Measurements from ENCODE around the gene NOS1AP. TPM values are rescaled to one million over a fixed set of nuclear protein-coding genes. Genes with fewer than 3 reads are reported as not detected.

NOS1AP gene
- total RNA-seq, 1 donor from 2014 or later, result 4.1 TPM

DNA sequence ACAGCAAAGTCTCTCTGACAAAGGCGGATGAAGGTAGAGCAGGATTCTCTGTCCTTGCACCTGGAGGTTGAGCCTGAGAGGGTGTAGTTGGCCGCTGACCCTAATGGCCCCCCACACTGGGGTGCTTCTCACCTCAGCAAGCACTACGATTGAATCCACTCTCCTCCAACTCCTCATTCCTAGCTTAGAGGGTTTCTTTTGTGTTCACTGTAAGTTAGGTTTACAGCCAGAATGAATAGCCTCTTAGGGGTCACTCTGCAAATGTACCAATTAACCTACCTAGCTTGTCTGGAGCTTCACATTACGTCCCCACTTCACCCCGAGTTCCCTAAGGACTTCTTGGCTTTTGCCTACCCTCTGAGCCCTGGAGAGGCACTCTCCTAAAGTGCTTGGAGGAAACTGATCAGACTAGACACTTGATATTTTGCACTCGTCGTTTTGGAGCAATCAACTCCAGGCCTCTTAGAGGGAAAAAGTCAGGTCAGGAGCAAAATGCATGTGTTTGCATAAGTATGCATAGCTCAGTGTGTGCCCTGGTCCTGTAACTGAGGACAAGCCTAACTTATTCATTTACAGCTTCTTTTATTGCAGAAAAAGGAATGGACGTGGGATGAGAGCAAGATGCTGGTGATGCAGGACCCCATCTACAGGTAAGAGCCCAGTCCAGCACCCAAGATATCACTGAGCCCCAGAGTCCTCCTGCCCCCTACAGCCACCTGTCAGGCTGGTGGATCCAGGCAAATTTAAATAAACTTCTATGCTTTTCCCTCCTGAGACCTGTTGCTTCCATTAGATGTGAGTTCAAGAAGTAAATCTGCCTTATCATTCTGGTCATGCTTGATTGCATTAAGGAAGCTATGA lies 230.8 kb downstream of the NOS1AP start:
- no peak for DNase-seq

DNA sequence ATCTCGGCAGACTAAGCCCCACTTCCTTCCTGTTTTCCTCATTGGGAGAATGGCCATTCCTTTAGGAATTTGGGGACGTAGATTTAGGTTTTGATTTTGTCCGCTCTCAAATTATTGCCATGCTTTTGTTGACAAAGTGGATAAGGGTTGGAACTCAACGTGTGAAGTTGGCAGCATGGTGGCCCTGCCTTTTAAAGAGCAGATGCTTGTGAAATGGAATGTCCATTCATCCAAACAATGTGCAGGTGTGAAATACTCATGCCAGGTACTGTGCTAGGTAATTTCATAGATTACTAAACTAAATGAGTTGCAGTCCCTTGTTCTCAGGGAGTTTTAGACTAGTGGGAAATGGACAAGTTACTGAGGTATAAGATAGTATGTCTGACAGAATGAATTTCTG lies 232.2 kb downstream of the NOS1AP start:
- no peak for DNase-seq

DNA sequence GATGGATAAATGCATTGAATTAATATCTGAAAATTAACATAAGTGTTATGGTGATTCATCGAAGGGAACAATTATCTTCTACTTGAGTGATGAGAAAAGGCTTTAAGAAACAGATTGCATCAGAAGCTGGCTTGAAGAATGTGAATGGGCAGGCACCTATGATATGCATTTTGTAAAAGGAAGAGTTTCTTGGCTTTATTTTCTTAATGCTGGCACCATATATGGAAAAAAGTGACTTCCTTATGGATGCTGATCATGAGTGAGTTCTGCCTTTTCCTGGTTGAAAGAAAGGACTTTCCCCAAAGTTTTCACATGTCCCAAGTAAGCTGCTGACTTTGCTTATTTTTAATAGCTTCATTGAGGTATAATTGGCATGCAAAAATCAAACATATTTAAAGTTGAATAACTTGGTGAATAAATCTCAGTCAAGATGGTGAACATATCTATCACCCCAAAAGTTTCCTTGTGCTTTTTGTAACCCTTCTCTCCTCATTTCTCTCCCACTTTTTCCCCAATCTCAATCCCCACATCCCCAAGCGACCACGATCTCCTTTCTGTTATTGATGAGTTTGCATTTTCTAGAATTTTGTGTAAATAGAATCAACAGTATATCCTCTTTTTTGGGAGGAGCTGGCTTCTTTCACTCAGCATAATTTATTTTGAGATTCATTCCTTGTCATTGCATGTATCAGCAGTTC lies 233.0 kb downstream of the NOS1AP start:
- no peak for DNase-seq

DNA sequence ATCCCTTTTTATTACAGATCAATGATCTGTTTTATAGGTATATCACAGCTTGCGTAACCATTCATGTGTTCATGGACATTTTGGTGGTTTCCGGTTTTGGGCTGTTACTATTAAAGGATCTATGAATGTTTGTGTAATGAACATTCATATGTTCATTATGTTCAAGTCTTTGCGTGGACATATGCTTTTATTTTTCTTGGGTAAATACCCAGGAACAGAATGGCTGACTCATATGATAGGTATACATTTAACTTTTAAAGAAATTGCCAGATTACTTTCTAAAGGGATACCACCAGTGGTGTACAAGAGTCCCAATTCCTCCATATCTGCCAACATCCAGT lies 233.5 kb downstream of the NOS1AP start:
- no peak for DNase-seq

DNA sequence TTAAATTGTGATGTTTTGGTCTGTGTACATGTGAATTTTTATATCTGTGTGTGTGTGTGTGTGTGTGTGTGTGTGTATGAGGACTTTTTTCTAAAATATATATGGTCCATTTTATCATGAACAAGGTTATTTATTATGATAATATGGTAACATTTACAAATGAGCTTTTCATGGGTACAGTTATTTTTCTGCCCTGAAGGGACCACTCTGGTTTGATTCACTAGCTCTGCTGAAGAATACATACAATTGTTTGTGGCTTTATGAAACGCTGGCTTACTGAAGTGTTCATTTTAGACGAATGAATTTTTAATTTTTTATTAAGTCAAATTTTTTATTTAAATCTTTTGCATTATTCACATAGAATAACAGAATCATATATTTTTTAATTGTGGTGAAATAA lies 235.2 kb downstream of the NOS1AP start:
- no peak for DNase-seq

DNA sequence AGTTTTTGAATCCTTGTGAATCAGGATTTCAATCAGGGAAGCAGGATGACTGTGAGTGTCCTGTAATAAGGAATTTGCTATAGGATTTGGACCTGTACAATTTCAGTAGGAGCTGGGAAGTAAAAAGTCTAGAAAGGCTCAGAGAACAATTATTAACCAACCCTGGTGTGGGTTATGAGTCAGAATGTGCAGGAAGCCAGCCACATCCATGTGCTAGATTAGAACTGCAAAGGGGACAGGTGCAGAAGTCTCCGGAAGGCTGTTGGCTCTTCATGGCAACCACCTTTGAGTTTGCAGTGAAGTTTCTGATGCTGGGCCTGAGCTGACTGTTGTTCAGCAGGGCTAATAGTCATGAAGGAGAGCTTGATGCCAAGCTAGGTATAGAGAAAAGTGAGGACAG lies 236.5 kb downstream of the NOS1AP start:
- DNase-seq, result no peak

DNA sequence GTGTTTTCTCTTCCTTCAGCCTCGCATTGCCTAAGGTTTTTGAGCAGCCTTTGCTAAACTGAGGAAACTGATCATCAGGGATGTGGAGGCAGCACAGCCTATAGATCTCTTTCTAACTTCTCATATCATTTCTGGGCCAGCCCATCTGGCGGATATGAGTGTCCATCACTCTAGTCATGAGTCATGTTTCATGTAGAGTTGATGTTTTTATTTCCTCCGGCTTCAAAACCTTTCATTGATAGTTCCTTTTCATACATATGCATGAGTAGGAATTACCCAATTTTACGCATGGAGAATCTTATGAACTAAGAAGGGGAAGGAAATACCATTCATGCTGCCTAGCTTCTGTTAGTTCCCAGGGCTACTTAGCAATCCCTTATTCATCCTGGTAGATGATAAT lies 240.8 kb downstream of the NOS1AP start:
- no peak for DNase-seq

DNA sequence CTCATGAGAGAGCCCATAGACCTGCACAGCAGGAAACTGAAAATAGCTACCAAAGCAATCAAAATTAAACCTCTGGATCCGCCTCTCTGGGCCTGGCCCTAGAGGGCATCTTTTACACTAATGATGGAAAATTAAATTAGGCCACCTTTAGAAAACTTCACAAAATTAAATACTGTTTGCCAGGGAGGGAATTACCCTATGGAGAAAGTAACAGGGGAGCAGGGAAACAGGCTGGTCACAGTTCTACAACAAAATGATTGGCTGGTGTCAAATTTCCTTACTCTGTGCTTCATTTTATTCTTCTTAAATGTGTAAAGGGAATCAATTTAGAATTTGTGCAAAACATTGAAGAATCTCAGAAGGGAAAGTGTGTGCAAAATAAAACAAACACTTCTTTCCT lies 244.7 kb downstream of the NOS1AP start:
- DNase-seq, result no peak

DNA sequence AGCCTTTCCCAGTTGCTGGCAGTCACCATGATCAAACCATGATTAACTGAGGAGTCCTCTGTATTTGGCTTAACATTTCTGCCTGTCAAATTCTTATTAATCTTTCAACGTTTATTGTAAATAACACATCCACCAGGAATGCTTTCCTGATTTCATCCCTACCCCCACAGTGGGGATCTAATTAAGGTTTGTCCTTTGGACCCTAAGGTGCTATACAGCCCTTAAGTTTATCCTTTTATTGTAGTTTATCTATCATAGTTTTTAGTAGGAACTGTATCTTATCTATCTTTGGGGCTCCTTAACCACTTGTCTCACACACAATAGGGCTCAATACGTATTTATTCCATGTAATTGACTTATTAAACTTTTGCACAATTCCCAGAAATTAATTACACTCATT lies 246.2 kb downstream of the NOS1AP start:
- DNase-seq, result no peak

DNA sequence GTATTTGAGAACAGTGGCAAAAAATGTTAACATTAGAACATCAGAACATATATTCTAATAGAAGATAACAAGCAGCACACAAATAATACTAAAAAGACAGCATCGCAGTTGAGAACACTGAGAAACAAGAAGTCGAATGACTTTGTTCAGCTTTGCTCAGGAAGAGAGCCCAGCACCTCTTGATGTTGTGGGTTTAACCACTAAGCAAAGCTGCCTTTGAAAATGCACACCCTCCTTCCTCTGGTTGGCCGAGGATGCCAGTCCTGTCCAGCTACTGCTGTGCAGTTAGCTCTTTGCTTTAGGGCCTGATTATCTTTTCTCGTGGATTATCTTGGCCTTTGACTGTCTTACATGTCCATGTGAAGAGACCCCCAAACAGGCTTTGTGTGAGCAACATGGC lies 246.7 kb downstream of the NOS1AP start:
- no peak for DNase-seq

DNA sequence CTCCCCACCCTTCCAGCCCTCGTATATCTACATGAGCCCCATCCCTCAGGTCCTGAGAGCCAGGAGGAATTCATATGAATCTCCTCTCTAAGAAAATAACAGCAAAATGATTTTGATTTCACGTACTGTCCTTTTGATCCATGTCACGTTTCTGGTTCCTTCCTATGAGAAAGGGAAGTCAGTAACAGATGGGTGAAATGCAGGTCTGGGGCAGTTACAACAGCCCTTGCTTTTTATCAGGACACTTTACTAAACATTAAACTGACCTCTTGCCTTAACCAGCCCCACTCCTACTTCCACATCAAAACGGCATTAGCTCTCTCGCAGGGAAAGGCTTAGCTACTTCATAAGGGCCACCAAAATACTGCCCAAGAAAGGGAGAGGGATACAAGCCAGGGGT lies 248.1 kb downstream of the NOS1AP start:
- no peak for DNase-seq

DNA sequence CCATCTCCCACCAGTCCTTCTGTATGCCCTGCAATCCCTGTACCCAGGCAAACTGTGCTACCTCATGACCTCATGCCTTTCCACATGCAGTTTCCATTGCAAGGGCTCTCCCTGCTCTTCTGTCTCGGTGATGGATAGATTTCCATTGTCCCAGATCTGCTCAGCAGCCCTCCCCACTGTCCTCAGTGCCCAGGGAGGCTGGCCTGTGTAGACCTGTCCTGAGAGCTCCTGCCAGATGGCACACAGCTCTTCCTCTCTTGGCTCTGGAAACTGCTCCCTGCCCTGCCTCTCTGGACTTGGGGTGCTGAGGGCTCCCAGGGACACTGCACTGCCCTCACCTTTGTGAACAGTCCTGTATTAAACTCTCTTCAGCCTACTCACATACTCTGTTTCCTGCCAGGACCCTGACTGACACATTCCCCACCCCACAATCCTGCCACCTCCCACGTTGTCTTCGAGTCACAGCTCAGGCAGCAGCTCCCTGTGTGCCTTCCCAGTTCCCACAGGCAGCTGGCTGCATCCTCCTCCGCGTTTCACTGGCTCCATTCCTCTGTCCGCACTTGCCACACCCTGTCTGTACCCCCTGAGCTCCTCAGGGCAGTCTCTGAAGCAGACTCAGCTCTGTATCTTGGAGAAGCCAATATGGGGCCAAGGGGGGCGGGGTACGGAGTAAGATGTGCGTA lies 250.1 kb downstream of the NOS1AP start:
- DNase-seq, result peak; percentile 59

DNA sequence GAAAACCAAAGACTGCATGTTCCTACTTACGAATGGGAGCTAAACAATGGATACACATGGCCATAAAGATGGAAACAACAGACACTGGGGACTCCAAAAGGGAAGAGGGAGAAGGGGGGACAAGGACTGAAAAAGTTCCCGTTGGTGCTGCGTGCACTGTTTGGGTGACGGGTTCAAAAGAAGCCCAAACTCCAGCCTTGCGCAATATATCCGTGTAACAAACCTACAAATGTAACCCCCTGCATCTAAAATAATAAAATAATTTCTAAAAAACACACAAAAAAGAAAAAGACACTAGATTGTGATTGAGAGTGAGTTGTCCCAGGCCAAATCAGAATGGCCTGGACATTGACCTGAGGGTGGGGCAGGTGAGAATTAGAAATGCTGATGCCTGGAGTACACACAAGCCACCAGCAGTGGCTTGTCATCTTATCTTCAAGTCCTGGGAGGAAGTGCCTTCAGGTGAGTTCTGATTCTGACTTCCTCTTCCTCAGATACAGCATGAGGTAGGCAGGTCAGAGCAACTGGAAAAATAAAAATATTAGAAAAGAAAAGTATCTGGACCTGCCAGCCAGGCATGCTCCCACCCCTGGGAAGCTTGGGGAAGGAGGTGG lies 252.4 kb downstream of the NOS1AP start:
- no peak for DNase-seq

DNA sequence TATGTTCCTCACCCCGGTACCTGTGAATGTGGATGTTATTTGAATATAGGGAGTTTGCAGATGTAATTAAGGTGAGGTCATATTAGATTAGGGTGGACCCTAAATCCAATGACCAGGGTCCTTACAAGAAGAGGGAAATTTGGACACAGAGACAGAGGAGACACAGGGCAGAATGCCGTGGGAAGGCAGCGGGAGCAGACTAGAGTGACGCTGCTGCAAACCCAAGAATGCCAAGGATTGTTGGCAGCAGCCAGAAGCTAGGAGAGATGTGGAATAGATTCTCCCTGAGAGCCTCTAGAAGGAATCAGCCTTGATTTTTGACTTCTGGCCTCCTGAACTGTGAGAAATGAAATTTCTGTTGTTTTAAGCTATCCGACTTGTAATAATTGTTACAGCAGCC lies 253.5 kb downstream of the NOS1AP start:
- no peak for DNase-seq

DNA sequence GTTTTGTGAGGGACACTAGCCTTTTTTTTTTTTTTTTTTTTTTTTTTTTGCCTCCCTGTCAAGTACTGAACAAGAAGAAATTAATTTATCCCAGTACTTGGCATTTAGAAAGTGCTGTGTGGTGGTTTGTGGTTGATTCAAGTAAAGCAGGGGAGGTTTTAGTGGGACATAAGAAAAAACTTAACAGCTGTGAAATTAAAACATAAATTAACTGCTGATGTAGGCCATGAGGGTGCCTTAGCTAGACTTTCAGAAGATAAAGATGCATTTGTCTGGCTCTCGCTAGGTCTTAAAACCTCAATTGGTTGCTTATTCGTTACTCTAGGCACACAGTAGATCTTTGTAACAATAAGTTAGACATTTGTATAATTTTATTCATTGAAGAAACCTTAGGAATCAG lies 254.9 kb downstream of the NOS1AP start:
- DNase-seq, result no peak

DNA sequence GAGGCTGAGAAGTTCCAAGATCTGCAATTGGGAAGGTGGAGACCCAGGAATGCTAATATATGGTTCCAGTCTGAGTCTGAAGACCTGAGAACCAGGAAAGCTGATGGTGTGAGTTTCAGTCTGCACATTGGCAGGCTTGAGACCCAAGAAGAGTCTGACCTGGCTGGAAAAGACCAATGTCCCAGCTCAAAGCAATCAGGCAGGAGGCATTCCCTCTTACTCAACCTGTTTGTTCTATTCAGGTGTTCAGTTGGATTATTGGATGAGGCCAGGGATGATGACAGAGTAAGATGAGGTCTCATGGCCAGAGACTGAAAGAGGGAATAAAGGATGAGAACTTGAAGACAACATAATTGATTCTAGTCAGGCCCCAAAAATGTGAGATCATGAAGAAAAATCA lies 257.1 kb downstream of the NOS1AP start:
- no peak for DNase-seq

DNA sequence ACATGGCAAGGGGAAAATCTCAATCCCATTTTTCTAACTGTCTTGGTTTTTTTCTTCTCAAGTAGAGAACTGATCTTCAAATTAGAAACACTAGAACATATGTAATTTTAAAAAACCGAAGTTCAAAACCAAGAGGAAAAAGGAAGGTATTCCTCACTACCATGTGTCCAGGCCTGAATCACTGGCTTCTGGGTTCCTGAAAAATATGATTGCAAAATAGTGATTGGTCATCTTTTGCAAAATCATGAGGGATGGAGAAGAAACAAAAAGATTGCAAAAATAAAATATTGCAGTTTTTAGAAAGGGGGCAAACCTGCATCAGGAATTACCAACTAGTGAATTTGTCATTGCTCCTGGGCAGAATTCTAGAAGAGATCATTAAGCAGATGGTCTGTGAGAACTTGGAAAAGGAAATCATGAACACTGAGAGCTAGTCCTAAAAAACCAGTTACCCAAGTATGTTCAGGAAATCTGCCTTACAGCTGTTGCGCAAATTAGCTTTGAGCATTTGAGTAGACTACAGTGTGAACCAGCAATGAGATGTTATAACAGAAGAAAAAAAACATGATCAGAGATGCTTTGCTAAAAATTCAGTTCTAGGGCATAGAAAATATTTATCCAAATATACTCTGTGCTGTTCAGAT lies 257.8 kb downstream of the NOS1AP start:
- no peak for DNase-seq

DNA sequence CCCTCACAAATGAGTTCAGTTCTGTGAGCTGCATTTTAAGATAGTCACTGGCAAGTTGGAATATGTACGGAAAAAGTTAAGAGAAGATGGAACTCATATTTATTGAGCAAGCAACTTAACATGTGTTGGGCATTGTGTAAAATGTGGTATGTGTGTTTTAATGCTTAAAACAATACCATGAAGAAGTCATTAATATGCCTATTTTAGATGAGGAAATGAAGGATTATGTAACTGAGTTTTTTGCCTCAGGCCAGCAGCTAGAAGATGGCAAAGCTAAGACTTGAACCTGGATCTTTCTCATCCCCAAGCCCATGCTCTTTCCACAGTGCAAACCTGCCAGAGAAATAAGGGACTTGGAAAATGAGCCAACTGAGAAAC lies 258.3 kb downstream of the NOS1AP start:
- DNase-seq, result no peak

DNA sequence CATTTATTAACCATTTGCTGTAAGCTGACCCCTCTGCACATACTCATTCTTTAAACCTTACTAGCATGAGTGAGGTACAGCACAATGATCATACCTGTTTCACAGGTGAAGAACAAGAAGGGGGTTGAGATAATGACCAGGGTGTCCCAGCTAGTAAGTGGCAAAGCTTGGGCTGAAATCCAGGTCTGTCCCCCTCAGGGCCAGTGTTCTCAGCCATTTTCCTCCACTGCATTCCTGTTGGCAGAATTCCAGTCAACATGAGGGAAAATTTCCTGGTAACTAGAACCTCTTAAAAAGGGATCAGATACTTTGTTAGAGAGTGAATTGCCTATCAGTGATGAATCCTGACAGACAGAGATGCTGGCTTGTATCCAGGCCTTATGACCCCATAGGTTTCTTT lies 259.0 kb downstream of the NOS1AP start:
- DNase-seq, result no peak

DNA sequence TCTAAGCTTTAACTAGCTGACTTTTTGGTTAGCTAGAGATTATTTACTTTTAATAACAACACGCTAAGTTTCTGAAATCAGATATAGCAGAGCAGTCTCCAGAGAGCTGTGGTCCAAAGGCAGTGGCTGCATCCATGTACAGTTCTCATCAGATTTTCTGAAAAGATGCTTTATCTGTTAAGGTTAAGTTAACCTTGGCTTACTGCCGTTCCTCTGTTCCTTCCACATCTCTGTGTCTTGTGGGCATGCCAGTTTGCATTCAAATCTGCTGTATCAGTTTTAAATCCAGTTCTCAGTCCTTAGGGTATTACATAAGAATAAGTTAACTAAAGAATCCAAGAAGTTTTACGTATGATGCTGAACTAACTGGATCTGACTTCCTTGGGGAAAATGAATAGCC lies 260.3 kb downstream of the NOS1AP start:
- no peak for DNase-seq

DNA sequence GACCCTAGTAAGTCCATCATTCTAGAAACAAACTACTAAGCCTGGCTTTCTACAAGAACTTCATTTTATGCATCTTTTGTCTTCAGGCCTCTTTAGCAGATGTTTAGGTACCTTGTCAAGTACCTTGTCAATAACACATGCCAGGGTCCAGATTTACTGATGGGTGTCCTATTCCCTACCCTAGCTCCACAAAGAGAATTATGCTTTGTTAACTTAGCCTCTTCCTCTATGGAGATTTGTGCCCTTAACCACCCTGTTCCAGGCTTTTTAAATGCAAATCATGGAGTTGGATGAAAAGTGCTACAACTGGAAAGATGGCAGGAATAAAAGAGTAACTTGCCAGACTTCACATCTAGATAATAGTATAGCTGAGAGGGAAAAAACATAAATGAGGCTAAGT lies 264.5 kb downstream of the NOS1AP start:
- DNase-seq, result no peak

DNA sequence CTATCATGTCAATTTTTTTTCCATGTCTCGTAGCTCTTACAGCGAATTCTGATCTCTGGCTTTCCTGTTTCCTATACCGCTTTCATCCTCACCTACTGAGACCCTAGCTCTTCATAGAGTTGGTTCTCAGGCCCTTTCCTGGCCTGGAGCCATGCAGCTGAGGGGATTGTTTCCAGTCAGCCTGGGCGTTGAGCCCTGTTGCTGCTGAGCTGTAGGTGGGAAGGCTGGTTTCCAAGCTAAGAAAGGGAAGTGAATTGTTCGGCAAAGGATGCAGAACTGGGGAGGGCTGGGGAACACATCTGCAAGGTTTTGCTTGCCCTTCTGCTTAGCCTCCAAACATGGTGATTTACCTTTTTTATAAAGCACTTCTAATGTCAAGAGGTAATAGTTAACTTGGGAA lies 265.6 kb downstream of the NOS1AP start:
- no peak for DNase-seq
